Activated B cell treated with CpG ODN at 0.5 μM for 24 hours (primary cell): ENCODE results near the gene MRPL38. TPM values are rescaled to one million over a fixed set of nuclear protein-coding genes. Genes with fewer than 3 reads are reported as not detected.

ENCODE experiments used
- ATAC-seq: fragments of 200-7000 bp; cut with Tn5 transposase; one replicate; pipeline ENCODE4 v1.10.0; 2021; ENCODE audit warnings: low read depth, mild to moderate bottlenecking, moderate library complexity
- CTCF ChIA-PET: fragments of 350-600 bp; sonication (Branson Sonifier 250); formaldehyde crosslinking; loops from one replicate; lab custom pipeline; 2021; ENCODE audit warnings: antibody characterized with exemption; lab: Charles Lee
- POLR2A ChIA-PET: fragments of 350-600 bp; sonication (Branson Sonifier 250); formaldehyde crosslinking; loops from one replicate; lab custom pipeline; 2021; ENCODE audit warnings: antibody characterized with exemption; lab: Charles Lee
- DNase-seq: peaks from one replicate; pipeline ENCODE4 v3.0.0; 2022
- H3K27ac Mint-ChIP-seq: one replicate; pipeline ENCODE4 v1.8.0; 2020; ENCODE audit warnings: mixed read lengths
- H3K27me3 Mint-ChIP-seq: one replicate; pipeline ENCODE4 v1.8.0; 2021; ENCODE audit warnings: mixed read lengths
- H3K36me3 Mint-ChIP-seq: one replicate; pipeline ENCODE4 v1.8.0; 2021; ENCODE audit warnings: low read depth, mixed read lengths
- H3K4me1 Mint-ChIP-seq: one replicate; pipeline ENCODE4 v1.8.0; 2021; ENCODE audit warnings: mixed read lengths
- H3K4me3 Mint-ChIP-seq: one replicate; pipeline ENCODE4 v1.8.0; 2020; ENCODE audit warnings: mild to moderate bottlenecking, mixed read lengths
- H3K9me3 Mint-ChIP-seq: one replicate; pipeline ENCODE4 v1.8.0; 2020; ENCODE audit warnings: mixed read lengths
- intact Hi-C: fragments of 100-400 bp; cut with micrococcal nuclease; formaldehyde crosslinking; loops from one replicate; pipeline ENCODE4 v1.15.1; 2024
- total RNA-seq: library from RNA; stranded (reverse); gene quantifications from 2 replicates; pipeline ENCODE4 v1.2.3, GENCODE V29; 2022
- TF ChIP-seq, protein P1 (sequence below): fragments of 200-600 bp; IDR thresholded peaks from one replicate; pipeline ENCODE4 v1.8.0; 2022; ENCODE audit warnings: antibody characterized with exemption, mild to moderate bottlenecking

Gene MRPL38
- total RNA-seq, 1 donor from 2014 or later = 137 TPM

GRCh38 chr17:75877752-75878173 lies 26.9 kb downstream of the MRPL38 start:
- H3K36me3 Mint-ChIP-seq = no peaks in the 10 kb centered on the region
- intact Hi-C loops = loop anchor here (1.0 to 5.0 kb wide), 4 partner anchors 13 to 35 kb away; partner anchors contain the start of genes MRPL38, TRIM65 and UNC13D
- H3K9me3 Mint-ChIP-seq = no peaks in the 10 kb centered on the region
- POLR2A ChIA-PET = interaction anchor here (0.5 to 7.1 kb wide), 12 partner anchors 13 to 361 kb away, joined by 3 to 129 read pairs (median 4); partner anchors contain the start of genes TRIM65, TSEN54, UNC13D and UNK
- H3K4me3 Mint-ChIP-seq = peak overlapping the region; percentile 82
- peak overlapping the region; percentile 79 for H3K27ac Mint-ChIP-seq
- CTCF ChIA-PET = interaction anchor here (0.6 to 4.4 kb wide), 9 partner anchors 17 to 136 kb away, joined by 3 to 34 read pairs (median 4); partner anchors contain the start of genes MRPL38 and WBP2
- H3K4me1 Mint-ChIP-seq = peaks cover 28% of the 10 kb centered on the region
- TF ChIP-seq, protein P1, sequence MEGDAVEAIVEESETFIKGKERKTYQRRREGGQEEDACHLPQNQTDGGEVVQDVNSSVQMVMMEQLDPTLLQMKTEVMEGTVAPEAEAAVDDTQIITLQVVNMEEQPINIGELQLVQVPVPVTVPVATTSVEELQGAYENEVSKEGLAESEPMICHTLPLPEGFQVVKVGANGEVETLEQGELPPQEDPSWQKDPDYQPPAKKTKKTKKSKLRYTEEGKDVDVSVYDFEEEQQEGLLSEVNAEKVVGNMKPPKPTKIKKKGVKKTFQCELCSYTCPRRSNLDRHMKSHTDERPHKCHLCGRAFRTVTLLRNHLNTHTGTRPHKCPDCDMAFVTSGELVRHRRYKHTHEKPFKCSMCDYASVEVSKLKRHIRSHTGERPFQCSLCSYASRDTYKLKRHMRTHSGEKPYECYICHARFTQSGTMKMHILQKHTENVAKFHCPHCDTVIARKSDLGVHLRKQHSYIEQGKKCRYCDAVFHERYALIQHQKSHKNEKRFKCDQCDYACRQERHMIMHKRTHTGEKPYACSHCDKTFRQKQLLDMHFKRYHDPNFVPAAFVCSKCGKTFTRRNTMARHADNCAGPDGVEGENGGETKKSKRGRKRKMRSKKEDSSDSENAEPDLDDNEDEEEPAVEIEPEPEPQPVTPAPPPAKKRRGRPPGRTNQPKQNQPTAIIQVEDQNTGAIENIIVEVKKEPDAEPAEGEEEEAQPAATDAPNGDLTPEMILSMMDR = no peak
- peaks cover 8% of the 10 kb centered on the region for H3K27me3 Mint-ChIP-seq
- DNase-seq (peak; percentile 73), ATAC-seq (peak; percentile 83)

DNA sequence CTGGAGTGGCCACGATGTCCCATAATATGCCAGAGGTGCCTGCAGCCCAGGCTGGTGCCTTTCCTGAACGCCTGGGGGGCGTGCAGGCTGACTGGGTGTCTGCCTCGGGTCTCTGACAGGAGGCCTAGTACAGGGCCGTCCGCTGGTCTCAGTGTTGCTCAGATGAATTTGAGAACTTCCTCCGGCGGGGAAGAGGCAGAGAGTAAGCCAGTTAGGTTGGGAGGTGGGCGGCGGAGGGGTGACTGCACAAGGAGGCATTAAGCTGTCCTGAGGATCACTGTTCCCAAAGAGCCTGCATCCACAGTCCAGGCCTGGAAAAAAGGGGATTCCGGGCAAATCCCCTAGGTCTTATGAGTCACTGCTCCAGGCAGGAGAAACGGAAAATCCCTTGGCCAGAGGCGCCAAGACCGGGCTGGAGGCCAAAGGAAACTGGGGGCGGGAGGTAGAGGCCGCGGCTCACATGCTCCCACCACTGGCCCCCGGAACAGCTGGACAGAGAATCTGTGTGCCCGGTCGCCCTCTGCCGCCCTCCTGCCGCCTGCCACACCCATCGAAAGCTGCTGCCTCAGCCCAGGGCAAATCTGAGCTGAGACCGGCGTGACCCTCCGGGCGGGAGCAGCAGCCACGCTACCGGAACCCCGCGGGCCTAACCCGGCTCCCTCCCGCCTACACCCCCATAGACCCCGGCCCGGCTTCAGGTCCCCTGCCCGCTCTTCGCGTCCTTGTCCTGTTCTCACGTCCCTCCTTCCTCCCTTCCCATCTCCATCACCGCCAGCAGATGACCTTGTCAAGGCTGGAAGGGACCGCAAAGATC lies 27.5 kb downstream of the MRPL38 start:
- POLR2A ChIA-PET = interaction anchor here (0.5 to 7.1 kb wide), 12 partner anchors 13 to 361 kb away, joined by 3 to 129 read pairs (median 4); partner anchors contain the start of genes TRIM65, TSEN54, UNC13D and UNK
- peak; percentile 19 for ATAC-seq
- no peak for DNase-seq
- intact Hi-C loops = loop anchor here (1.0 to 5.0 kb wide), 5 partner anchors 13 to 35 kb away; partner anchors contain the start of genes MRPL38, TRIM65, UNC13D and WBP2
- Mint-ChIP-seq H3K4me1 (peaks cover 28% of the 10 kb centered on the region), H3K4me3 (peak overlapping the region; percentile 82), H3K9me3 (no peaks in the 10 kb centered on the region), H3K36me3 (no peaks in the 10 kb centered on the region), H3K27me3 (peaks cover 8% of the 10 kb centered on the region), H3K27ac (peak overlapping the region; percentile 79)
- TF ChIP-seq, protein P1 = no peak
- CTCF ChIA-PET = interaction anchor here (0.6 to 4.4 kb wide), 10 partner anchors 16 to 137 kb away, joined by 3 to 34 read pairs (median 4); partner anchors contain the start of genes MRPL38, TRIM65 and WBP2

GRCh38 chr17:75876190-75876937 lies 28.3 kb downstream of the MRPL38 start:
- Mint-ChIP-seq H3K27ac (peak overlapping the region; percentile 79), H3K9me3 (no peaks in the 10 kb centered on the region), H3K4me1 (peaks cover 28% of the 10 kb centered on the region), H3K27me3 (peaks cover 8% of the 10 kb centered on the region), H3K4me3 (peak overlapping the region; percentile 82), H3K36me3 (no peaks in the 10 kb centered on the region)
- ChIA-PET CTCF (interaction anchor here (0.7 to 4.4 kb wide), 9 partner anchors 11 to 123 kb away, joined by 3 to 34 read pairs (median 4); partner anchors contain the start of genes GALK1, TRIM65 and WBP2), POLR2A (interaction anchor here (0.6 to 7.1 kb wide), 11 partner anchors 12 to 122 kb away, joined by 3 to 129 read pairs (median 4); partner anchors contain the start of genes TRIM65, UNC13D and WBP2)
- peak; percentile 50 for DNase-seq
- intact Hi-C loops = loop anchor here (1.0 to 5.0 kb wide), 3 partner anchors 21 to 34 kb away; partner anchors contain the start of genes MRPL38, UNC13D and WBP2
- ATAC-seq = peak; percentile 60
- TF ChIP-seq, protein P1 = no peak

DNA sequence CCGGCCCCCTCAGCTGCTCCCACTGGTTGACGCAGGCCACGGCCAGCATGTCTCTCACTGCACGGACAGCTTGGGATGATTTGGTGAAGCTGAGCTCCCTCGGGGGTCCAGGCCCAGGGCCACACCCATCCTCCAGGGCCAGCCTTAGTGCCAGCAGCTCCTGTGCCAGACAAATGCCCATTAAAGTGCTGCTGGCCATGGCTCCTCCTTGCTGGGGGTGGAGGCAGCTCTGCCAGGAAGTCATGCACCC lies 28.8 kb downstream of the MRPL38 start:
- ChIA-PET CTCF (interaction anchor here (0.7 to 4.4 kb wide), 8 partner anchors 11 to 122 kb away, joined by 3 to 34 read pairs (median 4); partner anchors contain the start of genes GALK1, TRIM65 and WBP2), POLR2A (interaction anchor here (0.6 to 7.1 kb wide), 11 partner anchors 11 to 122 kb away, joined by 3 to 129 read pairs (median 4); partner anchors contain the start of genes TRIM65, UNC13D and WBP2)
- no peaks in the 10 kb centered on the region for H3K9me3 Mint-ChIP-seq
- no peaks in the 10 kb centered on the region for H3K36me3 Mint-ChIP-seq
- peaks cover 28% of the 10 kb centered on the region for H3K4me1 Mint-ChIP-seq
- DNase-seq = no peak
- intact Hi-C loops = loop anchor here (1.0 to 5.0 kb wide), 3 partner anchors 21 to 34 kb away; partner anchors contain the start of genes MRPL38, UNC13D and WBP2
- peak overlapping the region; percentile 79 for H3K27ac Mint-ChIP-seq
- no peak for ATAC-seq
- peak overlapping the region; percentile 82 for H3K4me3 Mint-ChIP-seq
- TF ChIP-seq, protein P1 = no peak
- peaks cover 8% of the 10 kb centered on the region for H3K27me3 Mint-ChIP-seq
